Measurements from ENCODE around the gene ZSWIM1.

- TF ChIP-seq CTCF (conservative IDR thresholded peaks at IDR 0.05; ENCODE audit: low read depth, low read length) = no peak
- TF ChIP-seq ELK1 (IDR thresholded peaks at IDR 0.05; ENCODE audit: borderline replicate concordance, low read depth, low read length) = no peak
- no peak for TF ChIP-seq RFX5 (IDR thresholded peaks at IDR 0.05; ENCODE audit: low read depth, low read length)
- no peak for TF ChIP-seq MAZ (IDR thresholded peaks at IDR 0.05; ENCODE audit: borderline replicate concordance, low read depth, low read length)
- no peak for TF ChIP-seq SMC3 (IDR thresholded peaks at IDR 0.05; ENCODE audit: low read depth, low read length)
- no peak for TF ChIP-seq RCOR1 (IDR thresholded peaks at IDR 0.05; ENCODE audit: insufficient replicate concordance, low read length)
- no peak for TF ChIP-seq POLR2A (IDR thresholded peaks at IDR 0.05; ENCODE audit: low read depth, low read length)
- TF ChIP-seq MXI1 (IDR thresholded peaks at IDR 0.05; ENCODE audit: borderline replicate concordance, low read depth, low read length) = no peak
- no peak for TF ChIP-seq USF2 (IDR thresholded peaks at IDR 0.05; ENCODE audit: low read depth, low read length)
- no peak for TF ChIP-seq RAD21 (IDR thresholded peaks at IDR 0.05; ENCODE audit: low read length)
- TF ChIP-seq MAFK (IDR thresholded peaks at IDR 0.05; ENCODE audit: low read depth, low read length) = no peak
- no peak for TF ChIP-seq CHD1 (IDR thresholded peaks at IDR 0.05; ENCODE audit: low read depth, low read length)
Measured at GRCh38 chr20:45892828-45893500, 11.9 kb downstream of the ZSWIM1 start.
